T47D (cell line): Measurements from ENCODE around the gene LAMC3.

Experiments used
- DNase-seq, 2 experiments: peaks; one replicate each; pipeline versions ENCODE4 v3.0.0 to v3.0.0-alpha.2; 2011 to 2012; ENCODE audit warnings: low read depth in 1 of 2, low spot score in 1 of 2
- JUND ChIP-seq: IDR thresholded peaks from 2 replicates; pipeline ENCODE4 v1.6.1; 2012; ENCODE audit warnings: low read depth
- in situ Hi-C: cut with HindIII; loops from 2 replicates; pipeline ENCODE4 v1.10.0; 2016; ENCODE audit warnings: low sequenced_read_pairs, low pct_unique_long_range_greater_than_20kb

LAMC3 gene

GRCh38 chr9:131008909-131009618 is at the start of gene LAMC3:
TSS of gene LAMC3 (plus strand) at chr9:131009174. CDS start at chr9:131009215, 41 bp downstream.
- no peak for TF ChIP-seq JUND
- DNase-seq: peak; percentile 53 to 60
- in situ Hi-C loops: no loop called here

- in situ Hi-C loops: no loop called here
- DNase-seq: no peak
- TF ChIP-seq JUND: no peak
Observed at GRCh38 chr9:130959809-130960334, 49.1 kb upstream of the LAMC3 start.

- in situ Hi-C loops: no loop called here
- no peak for DNase-seq
- no peak for TF ChIP-seq JUND
Observed at GRCh38 chr9:130960522-130961378, 48.2 kb upstream of the LAMC3 start.

- DNase-seq: no peak
- TF ChIP-seq JUND: no peak
- in situ Hi-C loops: no loop called here
Observed at GRCh38 chr9:130961511-130962300, 47.3 kb upstream of the LAMC3 start.

- DNase-seq: no peak
- no peak for TF ChIP-seq JUND
- in situ Hi-C loops: no loop called here
Observed at GRCh38 chr9:130962418-130963316, 46.3 kb upstream of the LAMC3 start.

GRCh38 chr9:130963337-130963908 is 45.6 kb upstream of the LAMC3 start:
- TF ChIP-seq JUND: no peak
- in situ Hi-C loops: no loop called here
- no peak for DNase-seq

GRCh38 chr9:130963916-130964315 is 45.1 kb upstream of the LAMC3 start:
- in situ Hi-C loops: no loop called here
- TF ChIP-seq JUND: no peak
- DNase-seq: no peak

GRCh38 chr9:130965680-130966079 is 43.3 kb upstream of the LAMC3 start:
- no peak for TF ChIP-seq JUND
- DNase-seq: peak in 1 of 2 experiments; percentile 27
- in situ Hi-C loops: no loop called here

GRCh38 chr9:130970052-130970451 is 38.9 kb upstream of the LAMC3 start:
- TF ChIP-seq JUND: no peak
- in situ Hi-C loops: no loop called here
- no peak for DNase-seq

- in situ Hi-C loops: no loop called here
- no peak for DNase-seq
- no peak for TF ChIP-seq JUND
Observed at GRCh38 chr9:130970855-130971254, 38.1 kb upstream of the LAMC3 start.

GRCh38 chr9:130971294-130971849 is 37.6 kb upstream of the LAMC3 start:
- no peak for TF ChIP-seq JUND
- no peak for DNase-seq
- in situ Hi-C loops: no loop called here
